ENCODE data around the gene PRSS53.

- no peak for TF ChIP-seq POLR2A (IDR thresholded peaks at IDR 0.05)
- TF ChIP-seq CTCF (IDR thresholded peaks at IDR 0.05): no peak
These were observed 24.0 kb upstream of the PRSS53 start for GRCh38 chr16:31112711-31113110.

Measured in lower leg skin (tissue), 3 donors.